HepG2 (cell line): ENCODE results near the gene TMEM252. TPM values are rescaled to one million over a fixed set of nuclear protein-coding genes. Genes with fewer than 3 reads are reported as not detected.

Experiments
- AKAP8 ChIP-seq: sonication (generic); formaldehyde crosslinking; IDR thresholded peaks from 2 replicates; pipeline ENCODE4 v1.5.1; 2020; ENCODE audit warnings: mild to moderate bottlenecking, missing genetic modification reagents
- CHCHD3 ChIP-seq: sonication (generic); formaldehyde crosslinking; IDR thresholded peaks from 2 replicates; pipeline ENCODE4 v1.8.0; 2022; ENCODE audit warnings: mild to moderate bottlenecking, missing genetic modification reagents, moderate library complexity
- CHD2 ChIP-seq: IDR thresholded peaks from 2 replicates; pipeline ENCODE4 v1.6.1; 2011; ENCODE audit warnings: low read depth, low read length, improper control_type of control experiment
- CHD4 ChIP-seq: fragments of 200-600 bp; sonication (generic); IDR thresholded peaks from 2 replicates; pipeline ENCODE4 v1.7.0; 2017; ENCODE audit warnings: mild to moderate bottlenecking, low read length, borderline replicate concordance
- DMTF1 ChIP-seq: sonication (generic); formaldehyde crosslinking; IDR thresholded peaks from 2 replicates; pipeline ENCODE4 v1.4.0; 2020; ENCODE audit warnings: mild to moderate bottlenecking, missing genetic modification reagents
- FOXK1 ChIP-seq: sonication (generic); formaldehyde crosslinking; IDR thresholded peaks from 2 replicates; pipeline ENCODE4 v1.4.0; 2020; ENCODE audit warnings: low read depth, missing genetic modification reagents, borderline replicate concordance
- IRF2 ChIP-seq: IDR thresholded peaks from 2 replicates; pipeline ENCODE4 v1.6.1; 2018; ENCODE audit warnings: missing genetic modification reagents, missing compliant biosample characterization
- ISX ChIP-seq: sonication (generic); formaldehyde crosslinking; conservative IDR thresholded peaks from 2 replicates; pipeline ENCODE4 v1.5.0; 2020; ENCODE audit warnings: missing genetic modification reagents
- KAT8 ChIP-seq: IDR thresholded peaks from 2 replicates; pipeline ENCODE4 v1.6.1; 2016; ENCODE audit warnings: missing genetic modification reagents, missing compliant biosample characterization
- KDM4B ChIP-seq: sonication (generic); formaldehyde crosslinking; IDR thresholded peaks from 2 replicates; pipeline ENCODE4 v1.4.0; 2020; ENCODE audit warnings: missing genetic modification reagents
- KMT2A ChIP-seq: sonication (generic); formaldehyde crosslinking; IDR thresholded peaks from 2 replicates; pipeline ENCODE4 v1.4.0; 2020; ENCODE audit warnings: missing genetic modification reagents
- MATR3 ChIP-seq: sonication (generic); formaldehyde crosslinking; IDR thresholded peaks from 2 replicates; pipeline ENCODE4 v1.4.0; 2020; ENCODE audit warnings: missing genetic modification reagents
- MTF1 ChIP-seq: sonication (generic); formaldehyde crosslinking; IDR thresholded peaks from 2 replicates; pipeline ENCODE4 v1.5.0; 2020; ENCODE audit warnings: missing genetic modification reagents
- PBX2 ChIP-seq: IDR thresholded peaks from 2 replicates; pipeline ENCODE4 v1.6.1; 2016; ENCODE audit warnings: control low read depth
- PHF20 ChIP-seq: sonication (generic); formaldehyde crosslinking; IDR thresholded peaks from 2 replicates; pipeline ENCODE4 v1.5.0; 2020; ENCODE audit warnings: mild to moderate bottlenecking, missing genetic modification reagents
- PLSCR1 ChIP-seq: sonication (generic); formaldehyde crosslinking; IDR thresholded peaks from 2 replicates; pipeline ENCODE4 v1.5.0; 2020; ENCODE audit warnings: missing genetic modification reagents, mild to moderate bottlenecking, borderline replicate concordance
- REXO4 ChIP-seq: sonication (generic); formaldehyde crosslinking; IDR thresholded peaks from 2 replicates; pipeline ENCODE4 v1.8.0; 2022; ENCODE audit warnings: missing genetic modification reagents, mild to moderate bottlenecking, borderline replicate concordance
- SALL1 ChIP-seq: sonication (generic); formaldehyde crosslinking; IDR thresholded peaks from 2 replicates; pipeline ENCODE4 v1.8.0; 2022; ENCODE audit warnings: mild to moderate bottlenecking, missing genetic modification reagents
- SOX13 ChIP-seq, 3 experiments: fragments of 450-650 bp in 1 of 3; sonication (generic) in 1 of 3; formaldehyde crosslinking in 1 of 3; IDR thresholded peaks in 2 of 3; conservative IDR thresholded peaks in 1 of 3; 2 replicates each; pipeline versions ENCODE4 v1.5.0 to v1.6.1; 2016 to 2020; ENCODE audit warnings: antibody characterized with exemption in 1 of 3, mild to moderate bottlenecking in 1 of 3, missing compliant biosample characterization in 1 of 3, missing genetic modification reagents in 1 of 3, moderate library complexity in 1 of 3
- SPEN ChIP-seq: sonication (generic); formaldehyde crosslinking; IDR thresholded peaks from 2 replicates; pipeline ENCODE4 v1.5.1; 2020; ENCODE audit warnings: low read depth, mild to moderate bottlenecking, missing genetic modification reagents
- TEAD3 ChIP-seq: optimal IDR thresholded peaks from 2 replicates; pipeline ENCODE3; 2016; ENCODE audit warnings: borderline replicate concordance
- ZBTB44 ChIP-seq: sonication (generic); formaldehyde crosslinking; IDR thresholded peaks from 2 replicates; pipeline ENCODE4 v1.4.0; 2020; ENCODE audit warnings: missing genetic modification reagents
- ZNF260 ChIP-seq: sonication (generic); formaldehyde crosslinking; IDR thresholded peaks from 2 replicates; pipeline ENCODE4 v1.4.0; 2020; ENCODE audit warnings: missing genetic modification reagents, low read depth, mild to moderate bottlenecking, borderline replicate concordance
- ZNF317 ChIP-seq: sonication (generic); formaldehyde crosslinking; IDR thresholded peaks from 2 replicates; pipeline ENCODE4 v1.5.0; 2020; ENCODE audit warnings: mild to moderate bottlenecking, missing genetic modification reagents
- polyA plus RNA-seq, 8 experiments: library from polyadenylated mRNA; depleted of rRNA in 3 of 8; stranded (reverse) in 7 of 8; unstranded in 1 of 8; fragments of >200 nt; fragmentation: Illumina TruSeq in 4 of 8; extraction: Trizol in 4 of 8; gene quantifications; 2 replicates each; pipeline versions ENCODE4 v1.2.1 to v1.2.3, GENCODE V29; 2011 to 2016; ENCODE audit warnings: low read depth in 4 of 8, missing spikeins in 1 of 8, mixed read lengths in 1 of 8; ENCODE audit not compliant: insufficient read depth in 1 of 8
- total RNA-seq, 5 experiments: library from RNA; depleted of rRNA; stranded (reverse); fragments of >200 nt; fragmentation: Illumina TruSeq; extraction: Trizol; gene quantifications; 2 replicates each; pipeline ENCODE4 v1.2.3, GENCODE V29; 2016; ENCODE audit warnings: low read depth in 1 of 5
- TF ChIP-seq, protein P1 (sequence below): sonication (generic); formaldehyde crosslinking; IDR thresholded peaks from 2 replicates; pipeline ENCODE4 v1.4.0; 2020; ENCODE audit warnings: missing genetic modification reagents

TMEM252 gene
- total and polyA plus RNA-seq, 2 of the 13 experiments (the other 11 are each of a cell fraction or from before 2014, with no cell fraction given) = not detected

DNA sequence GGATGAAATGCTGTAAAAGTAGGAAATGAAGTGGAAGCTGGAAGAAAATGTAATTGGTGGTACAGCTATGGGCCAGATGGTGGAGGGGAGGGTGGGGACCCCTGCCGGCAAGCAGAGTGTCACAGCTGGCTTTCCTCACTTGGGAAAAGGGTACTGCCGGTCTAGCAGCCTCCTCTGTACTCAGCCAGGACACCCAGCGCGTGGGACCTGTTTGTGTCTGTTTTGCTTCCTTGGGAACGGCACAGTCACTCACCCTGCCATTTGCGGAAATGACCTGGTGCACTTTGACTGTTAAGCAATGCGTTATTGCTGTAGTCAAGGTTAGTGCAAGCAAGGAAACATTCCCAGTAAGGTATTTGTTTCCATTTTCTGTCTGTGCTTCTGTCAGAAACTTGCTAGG is 10.1 kb downstream of the TMEM252 start (continued):
- TF ChIP-seq DMTF1 (CRISPR knock-in tag) (no peak), MATR3 (CRISPR knock-in tag) (no peak), ZNF317 (CRISPR knock-in tag) (no peak), KMT2A (no peak), IRF2 (CRISPR knock-in tag) (0 out of 2 replicates have a peak, but pooled peaks have one; percentile 37), CHCHD3 (CRISPR knock-in tag) (no peak), SPEN (CRISPR knock-in tag) (peak; percentile 26; the same call in 1 of the 2 replicates), CHD4 (no peak), PBX2 (CRISPR knock-in tag) (no peak), PHF20 (CRISPR knock-in tag) (no peak), REXO4 (CRISPR knock-in tag) (no peak), SOX13 (IDR thresholded peaks at IDR 0.05) (no peak), SOX13 (CRISPR knock-in tag; conservative IDR thresholded peaks at IDR 0.05 in 1 of 2, IDR thresholded peaks at IDR 0.05 in 1 of 2) (peak in 1 of 2 experiments; percentile 30; a peak in 1 of 4 replicates), CHD2 (no peak), KDM4B (CRISPR knock-in tag) (no peak), PLSCR1 (CRISPR knock-in tag) (no peak), KAT8 (CRISPR knock-in tag) (0 out of 2 replicates have a peak, but pooled peaks have one; percentile 32), AKAP8 (no peak), ISX (CRISPR knock-in tag) (no peak), ZNF260 (CRISPR knock-in tag) (no peak), MTF1 (CRISPR knock-in tag) (no peak), ZBTB44 (CRISPR knock-in tag) (no peak), TEAD3 (CRISPR knock-in tag) (peak; percentile 58), SALL1 (CRISPR knock-in tag) (peak; percentile 59), FOXK1 (peak; percentile 57; the same call in 1 of the 2 replicates)
- TF ChIP-seq, protein P1, sequence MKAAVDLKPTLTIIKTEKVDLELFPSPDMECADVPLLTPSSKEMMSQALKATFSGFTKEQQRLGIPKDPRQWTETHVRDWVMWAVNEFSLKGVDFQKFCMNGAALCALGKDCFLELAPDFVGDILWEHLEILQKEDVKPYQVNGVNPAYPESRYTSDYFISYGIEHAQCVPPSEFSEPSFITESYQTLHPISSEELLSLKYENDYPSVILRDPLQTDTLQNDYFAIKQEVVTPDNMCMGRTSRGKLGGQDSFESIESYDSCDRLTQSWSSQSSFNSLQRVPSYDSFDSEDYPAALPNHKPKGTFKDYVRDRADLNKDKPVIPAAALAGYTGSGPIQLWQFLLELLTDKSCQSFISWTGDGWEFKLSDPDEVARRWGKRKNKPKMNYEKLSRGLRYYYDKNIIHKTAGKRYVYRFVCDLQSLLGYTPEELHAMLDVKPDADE (CRISPR knock-in tag) = no peak
